Lower leg skin (tissue), 3 donors: Measurements from ENCODE around the gene CST8.

Experiments used
- CTCF ChIP-seq, 3 donors: fragments of 450-650 bp; IDR thresholded peaks; one replicate each; pipeline ENCODE4 v1.5.1; 2016; ENCODE audit warnings: antibody characterized with exemption in 3 of 3, mild to moderate bottlenecking in 3 of 3, moderate library complexity in 2 of 3
- POLR2A ChIP-seq, 2 donors: fragments of 450-650 bp; IDR thresholded peaks; one replicate each; pipeline ENCODE4 v1.6.1; 2016 to 2017; ENCODE audit warnings: antibody characterized with exemption in 2 of 2, mild to moderate bottlenecking in 1 of 2, moderate library complexity in 1 of 2

GRCh38 chr20:23532533-23532932 lies 41.6 kb downstream of the CST8 start:
- TF ChIP-seq CTCF (IDR thresholded peaks at IDR 0.05) (no peak), POLR2A (IDR thresholded peaks at IDR 0.05) (no peak)
